Measurements from ENCODE around the gene RAD51B.
"Not testable (repeated sequence)": the region's sequence is repeated elsewhere in the genome, so short reads cannot be mapped to it uniquely, and the experiment has no call there.

Gene RAD51B

GRCh38 chr14:67951529-67952135, 132.1 kb downstream of the RAD51B start:
- DNase-seq = no peak

- no peak for DNase-seq
Observed at GRCh38 chr14:67952381-67952780, 132.8 kb downstream of the RAD51B start.

- no peak for DNase-seq
Observed at GRCh38 chr14:67952786-67953185, 133.2 kb downstream of the RAD51B start.

GRCh38 chr14:67955261-67955660, 135.7 kb downstream of the RAD51B start:
- no peak for DNase-seq

GRCh38 chr14:67957946-67958345, 138.4 kb downstream of the RAD51B start:
- DNase-seq = no peak

- DNase-seq = no peak
Observed at GRCh38 chr14:67961676-67962075, 142.1 kb downstream of the RAD51B start.

- no peak for DNase-seq
Observed at GRCh38 chr14:67962215-67962644, 142.7 kb downstream of the RAD51B start.

- DNase-seq = no peak
Observed at GRCh38 chr14:67963545-67963944, 144.0 kb downstream of the RAD51B start.

- no peak for DNase-seq
Observed at GRCh38 chr14:67963960-67964812, 144.6 kb downstream of the RAD51B start.

- no peak for DNase-seq
Observed at GRCh38 chr14:67965696-67966095, 146.1 kb downstream of the RAD51B start.

- DNase-seq = no peak
Observed at GRCh38 chr14:67967206-67967605, 147.6 kb downstream of the RAD51B start.

- DNase-seq = not testable (repeated sequence)
Observed at GRCh38 chr14:67967970-67968369, 148.4 kb downstream of the RAD51B start.

GRCh38 chr14:67970923-67971322, 151.3 kb downstream of the RAD51B start:
- DNase-seq = no peak

GRCh38 chr14:67971627-67972625, 152.3 kb downstream of the RAD51B start:
- no peak for DNase-seq

- DNase-seq = no peak
Observed at GRCh38 chr14:67973436-67973835, 153.9 kb downstream of the RAD51B start.

- DNase-seq = no peak
Observed at GRCh38 chr14:67975470-67975869, 155.9 kb downstream of the RAD51B start.

GRCh38 chr14:67977434-67978034, 158.0 kb downstream of the RAD51B start:
- no peak for DNase-seq

- DNase-seq = no peak
Observed at GRCh38 chr14:67978749-67979148, 159.2 kb downstream of the RAD51B start.

GRCh38 chr14:67982711-67983608, 163.4 kb downstream of the RAD51B start:
- DNase-seq = no peak

GRCh38 chr14:67984274-67984673, 164.7 kb downstream of the RAD51B start:
- DNase-seq = no peak

- DNase-seq = no peak
Observed at GRCh38 chr14:67986131-67986841, 166.7 kb downstream of the RAD51B start.

All from stimulated activated CD4-positive, alpha-beta T cell treated with anti-CD3 and anti-CD28 coated beads, Interleukin-4, amount 100 ng/mL, for 1 hour (primary cell).